H1 (cell line): Measurements from ENCODE around the gene POC1B. TPM values are rescaled to one million over a fixed set of nuclear protein-coding genes. Genes with fewer than 3 reads are reported as not detected.

Source experiments
- CTCF ChIA-PET: fragments of 300-600 bp; sonication (Branson Sonifier 250); formaldehyde crosslinking; loops from one replicate; lab custom pipeline; 2021; ENCODE audit not compliant: partially characterized antibody; lab: Charles Lee
- POLR2A ChIA-PET: fragments of 300-600 bp; sonication (Branson Sonifier 250); formaldehyde crosslinking; loops from one replicate; lab custom pipeline; 2021; ENCODE audit warnings: inconsistent platforms; ENCODE audit not compliant: partially characterized antibody; lab: Charles Lee
- DNase-seq, 2 experiments: peaks; one replicate each; pipeline versions ENCODE4 v3.0.0 to v3.0.0-alpha.2; 2010 to 2022; ENCODE audit warnings: low spot score in 2 of 2, low read depth in 1 of 2, mixed read lengths in 1 of 2
- FAIRE-seq: peaks from 2 replicates; lab custom pipeline; 2011; peaks lifted over from hg19 to GRCh38; lab: Jason Lieb, UNC
- H2AFZ ChIP-seq: 2 replicates; pipeline ENCODE4 v1.8.1; 2012; ENCODE audit warnings: low read length, inconsistent platforms
- H2AK5ac ChIP-seq: 2 replicates; pipeline ENCODE4 v1.6.1; 2013; ENCODE audit warnings: low read depth, low read length
- H2BK120ac ChIP-seq: replicated peaks from 2 replicates; pipeline ENCODE3; 2013; ENCODE audit warnings: low read depth, low read length, inconsistent platforms
- H2BK12ac ChIP-seq: 2 replicates; pipeline ENCODE4 v1.6.1; 2013; ENCODE audit warnings: low read depth, low read length
- H2BK15ac ChIP-seq: 2 replicates; pipeline ENCODE4 v1.6.1; 2013; ENCODE audit warnings: low read length
- H2BK20ac ChIP-seq: 2 replicates; pipeline ENCODE4 v1.6.1; 2013; ENCODE audit warnings: low read length
- H2BK5ac ChIP-seq: 2 replicates; pipeline ENCODE4 v1.6.1; 2013; ENCODE audit warnings: low read depth, low read length
- H3K14ac ChIP-seq: 2 replicates; pipeline ENCODE4 v1.6.1; 2013; ENCODE audit warnings: inconsistent platforms; ENCODE audit not compliant: insufficient read length
- H3K18ac ChIP-seq: 2 replicates; pipeline ENCODE4 v1.6.1; 2013; ENCODE audit warnings: low read length; ENCODE audit errors: extremely low read depth
- H3K23ac ChIP-seq: 2 replicates; pipeline ENCODE4 v1.6.1; 2013; ENCODE audit warnings: inconsistent platforms; ENCODE audit not compliant: insufficient read length
- H3K23me2 ChIP-seq: 2 replicates; pipeline ENCODE4 v1.6.1; 2013; ENCODE audit warnings: low read depth, low read length
- H3K27ac ChIP-seq: 2 replicates; pipeline ENCODE4 v1.6.1; 2011; ENCODE audit warnings: low read depth, low read length, inconsistent platforms
- H3K27me3 ChIP-seq, 4 experiments: replicated peaks in 1 of 4; 1 replicate in 1 of 4; 2 replicates in 3 of 4; pipeline versions ENCODE4 v1.6.1 to v1.8.1; 2011 to 2013; ENCODE audit warnings: low read length in 3 of 4, mild to moderate bottlenecking in 3 of 4, inconsistent platforms in 2 of 4, mixed read lengths in 2 of 4, moderate library complexity in 1 of 4; ENCODE audit not compliant: control insufficient read depth in 3 of 4, insufficient read depth in 3 of 4; ENCODE audit errors: extremely low read depth in 1 of 4
- H3K36me3 ChIP-seq, 4 experiments: 2 replicates each; pipeline versions ENCODE4 v1.6.1 to v1.8.1; 2011 to 2013; ENCODE audit warnings: mild to moderate bottlenecking in 4 of 4, low read length in 3 of 4, moderate library complexity in 2 of 4, control low read depth in 1 of 4, inconsistent platforms in 1 of 4; ENCODE audit not compliant: insufficient read depth in 4 of 4, control insufficient read depth in 2 of 4
- H3K4ac ChIP-seq: replicated peaks from 2 replicates; pipeline ENCODE3; 2013; ENCODE audit warnings: low read length, low read depth, mixed read lengths, inconsistent platforms; ENCODE audit not compliant: insufficient read length
- H3K4me1 ChIP-seq, 4 experiments: replicated peaks in 1 of 4; 1 replicate in 1 of 4; 2 replicates in 3 of 4; pipeline versions ENCODE4 v1.6.1 to v1.8.1; 2011 to 2013; ENCODE audit warnings: low read length in 3 of 4, inconsistent platforms in 2 of 4, mixed read lengths in 1 of 4; ENCODE audit not compliant: insufficient read depth in 4 of 4, control insufficient read depth in 3 of 4
- H3K4me2 ChIP-seq, 2 experiments: 2 replicates each; pipeline versions ENCODE4 v1.6.1 to v1.8.1; 2011 to 2013; ENCODE audit warnings: low read depth in 2 of 2, low read length in 2 of 2, control low read depth in 1 of 2, inconsistent platforms in 1 of 2, mild to moderate bottlenecking in 1 of 2; ENCODE audit not compliant: insufficient read depth in 1 of 2
- H3K4me3 ChIP-seq, 4 experiments: fragments of 200-600, 300-600 bp in 1 of 4; sonication (generic), shearing (Covaris generic), sonication (Bioruptor Twin) in 1 of 4; 2 replicates each; pipeline versions ENCODE4 v1.5.1 to v1.8.1; 2011 to 2016; ENCODE audit warnings: low read length in 4 of 4, low read depth in 3 of 4, control low read depth in 2 of 4, inconsistent platforms in 2 of 4, mild to moderate bottlenecking in 2 of 4, mixed read lengths in 1 of 4, moderate library complexity in 1 of 4; ENCODE audit not compliant: insufficient read depth in 2 of 4; ENCODE audit errors: extremely low read depth in 1 of 4
- H3K56ac ChIP-seq: replicated peaks from 2 replicates; pipeline ENCODE3; 2013; ENCODE audit warnings: low read depth, mild to moderate bottlenecking, mixed read lengths, low read length, inconsistent platforms; ENCODE audit not compliant: insufficient read length
- H3K79me1 ChIP-seq: 2 replicates; pipeline ENCODE4 v1.6.1; 2013; ENCODE audit warnings: low read depth, low read length, control low read depth
- H3K79me2 ChIP-seq, 2 experiments: 2 replicates each; pipeline versions ENCODE4 v1.6.1 to v1.8.1; 2012 to 2013; ENCODE audit warnings: low read length in 2 of 2, mild to moderate bottlenecking in 2 of 2, inconsistent platforms in 1 of 2; ENCODE audit not compliant: insufficient read depth in 2 of 2, control insufficient read depth in 1 of 2
- H3K9ac ChIP-seq, 4 experiments: replicated peaks in 1 of 4; 1 replicate in 1 of 4; 2 replicates in 3 of 4; pipeline versions ENCODE4 v1.6.1 to v1.8.1; 2011 to 2013; ENCODE audit warnings: low read depth in 3 of 4, low read length in 3 of 4, control low read depth in 2 of 4, mild to moderate bottlenecking in 2 of 4, moderate library complexity in 2 of 4, inconsistent platforms in 1 of 4; ENCODE audit errors: extremely low read depth in 1 of 4
- H3K9me3 ChIP-seq, 2 experiments: 2 replicates each; pipeline versions ENCODE4 v1.6.1 to v1.8.1; 2012 to 2013; ENCODE audit warnings: mild to moderate bottlenecking in 2 of 2, moderate library complexity in 2 of 2, control low read depth in 1 of 2, inconsistent platforms in 1 of 2, low read depth in 1 of 2, low read length in 1 of 2, mixed read lengths in 1 of 2; ENCODE audit not compliant: insufficient read depth in 2 of 2
- H4K20me1 ChIP-seq, 2 experiments: replicated peaks in 1 of 2; 2 replicates each; pipeline versions ENCODE3 to v1.8.1; 2011 to 2013; ENCODE audit warnings: inconsistent platforms in 2 of 2, low read length in 2 of 2, mild to moderate bottlenecking in 1 of 2; ENCODE audit not compliant: insufficient read depth in 2 of 2, control insufficient read depth in 1 of 2
- H4K5ac ChIP-seq: 2 replicates; pipeline ENCODE4 v1.6.1; 2013; ENCODE audit warnings: low read length, low read depth, mixed read lengths, inconsistent platforms; ENCODE audit not compliant: insufficient read length
- H4K8ac ChIP-seq: 2 replicates; pipeline ENCODE4 v1.8.0; 2013; ENCODE audit warnings: mild to moderate bottlenecking, moderate library complexity, low read length, inconsistent platforms; ENCODE audit not compliant: insufficient read depth; ENCODE audit errors: extremely low read depth
- H4K91ac ChIP-seq: replicated peaks from 2 replicates; pipeline ENCODE3; 2013; ENCODE audit warnings: low read length, mixed read lengths, inconsistent platforms; ENCODE audit not compliant: insufficient read length
- BACH1 ChIP-seq: IDR thresholded peaks from 2 replicates; pipeline ENCODE4 v1.6.1; 2012; ENCODE audit warnings: low read length, improper control_type of control experiment
- CBX5 ChIP-seq: fragments of 300-800, 300-1000 bp; sonication (generic); IDR thresholded peaks from 2 replicates; pipeline ENCODE4 v1.7.1; 2016; ENCODE audit warnings: antibody characterized with exemption, low read length, low read depth
- KDM1A ChIP-seq: fragments of 200-600, 300-600 bp; sonication (generic); IDR thresholded peaks from 2 replicates; pipeline ENCODE4 v1.7.1; 2016; ENCODE audit warnings: mild to moderate bottlenecking, low read length, borderline replicate concordance
- RNF2 ChIP-seq: fragments of 200-900, 300-1000 bp; sonication (generic); IDR thresholded peaks from 2 replicates; pipeline ENCODE4 v1.7.1; 2016; ENCODE audit warnings: borderline replicate concordance, low read depth, mild to moderate bottlenecking, antibody characterized with exemption, low read length; ENCODE audit not compliant: poor library complexity, severe bottlenecking; ENCODE audit errors: missing control alignments
- RXRA ChIP-seq: IDR thresholded peaks from 2 replicates; pipeline ENCODE4 v1.6.1; 2011; ENCODE audit warnings: low read depth, mild to moderate bottlenecking, low read length, moderate library complexity; ENCODE audit not compliant: insufficient read depth
- SAP30 ChIP-seq: fragments of 300-600 bp; sonication (generic); IDR thresholded peaks from 2 replicates; pipeline ENCODE4 v1.7.1; 2012; ENCODE audit warnings: low read length, moderate library complexity, mild to moderate bottlenecking, inconsistent platforms; ENCODE audit not compliant: insufficient read depth, insufficient replicate concordance
- SP4 ChIP-seq: IDR thresholded peaks from 2 replicates; pipeline ENCODE4 v1.6.1; 2012; ENCODE audit warnings: low read length, inconsistent platforms
- TAF1 ChIP-seq: IDR thresholded peaks from 2 replicates; pipeline ENCODE4 v1.6.1; 2011; ENCODE audit warnings: mild to moderate bottlenecking, low read depth, low read length
- ZNF274 ChIP-seq: IDR thresholded peaks from 2 replicates; pipeline ENCODE4 v1.7.0; 2012; ENCODE audit warnings: low read length, borderline replicate concordance; ENCODE audit errors: extremely low read depth
- WGBS, 2 experiments: shearing (Covaris generic) in 1 of 2; methylation state at CpG; one replicate each; pipeline versions ENCODE4 v1.1.6 to v1.1.7; 2013 to 2015; ENCODE audit warnings: low lambda C conversion rate in 2 of 2, mixed read lengths in 2 of 2, inconsistent platforms in 1 of 2, low coverage in 1 of 2, missing lambda C conversion rate in 1 of 2; ENCODE audit not compliant: insufficient replicate concordance in 2 of 2, insufficient coverage in 1 of 2, insufficient read length in 1 of 2; ENCODE audit errors: extremely low coverage in 1 of 2, missing lambda C conversion rate in 1 of 2; 5-methylcytosine and 5-hydroxymethylcytosine counted together
- polyA plus RNA-seq, 7 experiments: library from polyadenylated mRNA; depleted of rRNA in 3 of 7; stranded (reverse) in 5 of 7; unstranded in 2 of 7; fragments of >200 nt in 5 of 7; fragments of 200-250 nt in 2 of 7; gene quantifications; 1 replicate in 5 of 7; 2 replicates in 1 of 7; 4 replicates in 1 of 7; pipeline versions ENCODE4 v1.2.1 to v1.2.3, GENCODE V29; 2011 to 2013; ENCODE audit warnings: missing spikeins in 2 of 7, mixed read lengths in 2 of 7
- total RNA-seq: library from RNA; stranded (reverse); fragmentation: NEBNext Ultra II Directional; extraction: Animal tissue kit (Norgen Biotek cat#: 25700); gene quantifications from 2 replicates; pipeline ENCODE4 v1.2.1, GENCODE V29; 2021
- TF ChIP-seq, protein P1 (sequence below): IDR thresholded peaks from 2 replicates; pipeline ENCODE4 v1.6.1; 2012; ENCODE audit warnings: inconsistent platforms
- TF ChIP-seq, protein P2 (sequence below), 3 experiments: IDR thresholded peaks; 1 replicate in 2 of 3; 2 replicates in 1 of 3; pipeline versions ENCODE4 v1.5.1 to v1.6.1; 2011; ENCODE audit warnings: low read length in 3 of 3, mild to moderate bottlenecking in 3 of 3, inconsistent platforms in 2 of 3, low read depth in 1 of 3, moderate library complexity in 1 of 3; ENCODE audit not compliant: insufficient read depth in 1 of 3; ENCODE audit errors: control extremely low read depth in 1 of 3

The POC1B gene
- total and polyA plus RNA-seq, 2 of the 8 experiments (the other 6 are each of a cell fraction or from before 2014, with no cell fraction given), result 7.5 to 16.3 TPM

DNA sequence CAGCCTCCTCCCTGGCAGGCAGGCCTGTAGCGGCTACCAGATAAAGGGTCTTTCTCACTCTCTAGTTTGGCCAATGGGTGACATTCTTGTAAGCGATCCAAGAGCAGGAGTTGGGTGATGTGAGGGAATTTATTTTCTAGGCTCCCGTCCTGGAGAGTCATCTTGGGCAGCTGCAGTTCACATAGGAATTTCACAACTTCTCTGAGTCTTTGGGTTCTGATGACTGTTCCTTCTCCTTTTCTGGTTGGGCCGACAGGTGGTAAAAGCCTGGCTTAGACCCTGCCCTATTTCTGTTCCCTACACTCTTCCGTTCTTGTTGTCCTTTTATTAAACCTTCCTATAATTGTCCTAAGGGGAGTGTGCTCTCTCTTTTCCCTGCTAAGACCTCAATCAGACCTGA, 42.6 kb upstream of the POC1B start:
- H3K56ac ChIP-seq, result no peak overlapping the region
- H2AK5ac ChIP-seq, result no peak overlapping the region
- no peak overlapping the region for H3K4ac ChIP-seq
- H4K91ac ChIP-seq, result no peak overlapping the region
- no peak overlapping the region for H2BK20ac ChIP-seq
- DNase-seq, result no peak
- H3K9ac ChIP-seq, result no peak overlapping the region
- no peak overlapping the region for H4K5ac ChIP-seq
- no peaks in the 10 kb centered on the region for H4K20me1 ChIP-seq
- no peak overlapping the region for H3K27ac ChIP-seq
- no peaks in the 10 kb centered on the region for H3K79me1 ChIP-seq
- no peak for FAIRE-seq
- H3K14ac ChIP-seq, result no peak overlapping the region
- no peak overlapping the region for H3K4me2 ChIP-seq
- H3K4me1 ChIP-seq, result no peaks in the 10 kb centered on the region
- no peak overlapping the region for H2BK5ac ChIP-seq
- WGBS, 2 experiments, result 87% methylated on average over 5 of the region's 5 CpGs; no CpG with 5 or more reads in 1 of the 2 experiments
- H3K23ac ChIP-seq, result no peak overlapping the region
- H3K23me2 ChIP-seq, result no peaks in the 10 kb centered on the region; the same call in 1 of the 2 replicates
- H3K9me3 ChIP-seq, result no peaks in the 10 kb centered on the region
- H4K8ac ChIP-seq, result no peak overlapping the region
- H3K27me3 ChIP-seq, result no peaks in the 10 kb centered on the region
- no peak overlapping the region for H2BK12ac ChIP-seq
- H2BK15ac ChIP-seq, result no peak overlapping the region
- no peaks in the 10 kb centered on the region for H3K36me3 ChIP-seq
- no peak overlapping the region for H2AFZ ChIP-seq
- ChIA-PET CTCF (no interaction called here), POLR2A (no interaction called here)
- H3K18ac ChIP-seq, result no peak overlapping the region
- H2BK120ac ChIP-seq, result no peak overlapping the region
- no peaks in the 10 kb centered on the region for H3K79me2 ChIP-seq
- no peak overlapping the region for H3K4me3 ChIP-seq
- TF ChIP-seq, protein P1, sequence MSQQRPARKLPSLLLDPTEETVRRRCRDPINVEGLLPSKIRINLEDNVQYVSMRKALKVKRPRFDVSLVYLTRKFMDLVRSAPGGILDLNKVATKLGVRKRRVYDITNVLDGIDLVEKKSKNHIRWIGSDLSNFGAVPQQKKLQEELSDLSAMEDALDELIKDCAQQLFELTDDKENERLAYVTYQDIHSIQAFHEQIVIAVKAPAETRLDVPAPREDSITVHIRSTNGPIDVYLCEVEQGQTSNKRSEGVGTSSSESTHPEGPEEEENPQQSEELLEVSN, result no peak
- TF ChIP-seq ZNF274 (no peak), KDM1A (no peak), RNF2 (no peak), SAP30 (no peak), RXRA (no peak), TAF1 (no peak), CBX5 (no peak), SP4 (no peak), BACH1 (no peak)
- TF ChIP-seq, protein P2, sequence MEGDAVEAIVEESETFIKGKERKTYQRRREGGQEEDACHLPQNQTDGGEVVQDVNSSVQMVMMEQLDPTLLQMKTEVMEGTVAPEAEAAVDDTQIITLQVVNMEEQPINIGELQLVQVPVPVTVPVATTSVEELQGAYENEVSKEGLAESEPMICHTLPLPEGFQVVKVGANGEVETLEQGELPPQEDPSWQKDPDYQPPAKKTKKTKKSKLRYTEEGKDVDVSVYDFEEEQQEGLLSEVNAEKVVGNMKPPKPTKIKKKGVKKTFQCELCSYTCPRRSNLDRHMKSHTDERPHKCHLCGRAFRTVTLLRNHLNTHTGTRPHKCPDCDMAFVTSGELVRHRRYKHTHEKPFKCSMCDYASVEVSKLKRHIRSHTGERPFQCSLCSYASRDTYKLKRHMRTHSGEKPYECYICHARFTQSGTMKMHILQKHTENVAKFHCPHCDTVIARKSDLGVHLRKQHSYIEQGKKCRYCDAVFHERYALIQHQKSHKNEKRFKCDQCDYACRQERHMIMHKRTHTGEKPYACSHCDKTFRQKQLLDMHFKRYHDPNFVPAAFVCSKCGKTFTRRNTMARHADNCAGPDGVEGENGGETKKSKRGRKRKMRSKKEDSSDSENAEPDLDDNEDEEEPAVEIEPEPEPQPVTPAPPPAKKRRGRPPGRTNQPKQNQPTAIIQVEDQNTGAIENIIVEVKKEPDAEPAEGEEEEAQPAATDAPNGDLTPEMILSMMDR (IDR thresholded peaks at IDR 0.05; ENCODE audit: control extremely low read depth in 1 of 3, insufficient read depth in 1 of 3, low read depth in 1 of 3, low read length in 3 of 3), result no peak
